ENCODE data around the gene SRBD1. TPM values are rescaled to one million over a fixed set of nuclear protein-coding genes. Genes with fewer than 3 reads are reported as not detected.

SRBD1 gene
- polyA plus RNA-seq, 2 of the 4 experiments (the other 2 are of a cell fraction), result 11.0 to 13.7 TPM

DNA sequence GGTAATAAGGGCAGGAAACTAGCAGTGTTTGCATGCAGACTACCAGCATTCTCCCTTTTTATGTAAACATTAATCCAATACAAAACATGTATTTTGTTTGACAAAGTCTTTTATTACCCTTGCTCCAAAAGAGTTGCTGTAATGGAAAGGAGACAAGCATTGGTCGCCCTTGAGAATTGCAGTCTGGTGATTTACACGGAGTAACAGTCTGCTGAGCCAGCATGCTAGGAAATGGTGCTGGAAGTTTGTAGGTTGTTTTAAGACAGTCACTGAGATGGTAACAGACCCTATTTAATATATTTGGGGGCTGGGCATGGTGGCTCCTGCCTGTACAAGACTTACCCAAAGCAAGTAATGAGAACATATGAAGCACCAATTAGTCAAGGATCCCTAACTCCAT is 37.6 kb upstream of the SRBD1 start (continued):
- TF ChIP-seq, protein P1, sequence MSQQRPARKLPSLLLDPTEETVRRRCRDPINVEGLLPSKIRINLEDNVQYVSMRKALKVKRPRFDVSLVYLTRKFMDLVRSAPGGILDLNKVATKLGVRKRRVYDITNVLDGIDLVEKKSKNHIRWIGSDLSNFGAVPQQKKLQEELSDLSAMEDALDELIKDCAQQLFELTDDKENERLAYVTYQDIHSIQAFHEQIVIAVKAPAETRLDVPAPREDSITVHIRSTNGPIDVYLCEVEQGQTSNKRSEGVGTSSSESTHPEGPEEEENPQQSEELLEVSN (IDR thresholded peaks at IDR 0.05; ENCODE audit: borderline replicate concordance, low read depth), result no peak
- TF ChIP-seq FOSL2 (IDR thresholded peaks at IDR 0.05) (no peak), FOSL2 (CRISPR knock-in tag; IDR thresholded peaks at IDR 0.05) (no peak), PHF8 (IDR thresholded peaks at IDR 0.05; ENCODE audit: borderline replicate concordance, low read depth) (no peak), POLR2A (IDR thresholded peaks at IDR 0.05; ENCODE audit: low read length) (no peak)

DNA sequence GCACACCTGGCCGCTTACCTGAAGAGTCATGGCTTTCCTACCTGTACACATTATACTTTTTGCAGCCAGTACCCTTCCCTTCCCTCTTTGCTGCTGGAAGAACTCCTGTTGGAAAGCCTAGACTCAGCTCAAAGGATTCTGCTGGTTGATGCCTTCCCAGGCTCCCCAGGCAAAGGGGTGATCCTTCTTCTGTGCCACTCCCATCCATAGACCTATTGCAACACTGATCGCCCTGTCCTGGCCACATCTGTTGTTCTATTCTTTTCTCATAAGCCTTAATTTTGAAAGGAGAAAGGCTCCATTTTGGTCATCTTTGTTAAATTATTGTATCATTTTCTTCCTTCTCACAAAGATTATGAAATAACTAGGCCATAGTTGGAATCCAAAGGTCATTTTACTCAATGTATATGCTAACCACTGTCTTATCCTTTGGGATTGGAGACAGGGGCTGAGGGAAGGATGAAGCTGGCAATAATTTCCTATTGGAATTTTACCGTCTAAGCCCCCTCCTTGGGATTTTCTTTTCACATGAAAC is 37.0 kb upstream of the SRBD1 start:
- TF ChIP-seq SMC3 (IDR thresholded peaks at IDR 0.05) (no peak), ATOH8 (CRISPR knock-in tag; IDR thresholded peaks at IDR 0.05; ENCODE audit: low read depth) (no peak), RARB (CRISPR knock-in tag; IDR thresholded peaks at IDR 0.05) (no peak)
- DNase-seq (ENCODE audit: low read depth in 1 of 2, low spot score in 1 of 2) (no peak), FAIRE-seq (no peak), ATAC-seq (no peak)
- no peak overlapping the region for H3K27ac ChIP-seq
- ChIA-PET CTCF (interaction anchor here (1.5 to 4.8 kb wide), 3 partner anchors 81 to 345 kb away, joined by 4 to 76 read pairs (median 14); no protein-coding TSS in a partner anchor), POLR2A (no interaction called here)
- H3K4me3 ChIP-seq, result no peak overlapping the region
- WGBS (ENCODE audit: missing lambda C conversion rate), result 89% methylated on average over 3 of the region's 3 CpGs
- no peak overlapping the region for H3K4me2 ChIP-seq
- H3K9me3 ChIP-seq, result no peaks in the 10 kb centered on the region
- peaks cover 30% of the 10 kb centered on the region for H3K4me1 ChIP-seq

GRCh38 chr2:45647356-45647755 is 36.3 kb upstream of the SRBD1 start:
- POLR2A ChIA-PET, result no interaction called here

GRCh38 chr2:45646289-45646688 is 35.2 kb upstream of the SRBD1 start:
- ATAC-seq, result no peak
- no peak overlapping the region for H3K27ac ChIP-seq
- no peak for DNase-seq (ENCODE audit: low read depth in 1 of 2, low spot score in 1 of 2)
- POLR2A ChIA-PET, result no interaction called here
- H3K4me3 ChIP-seq, result no peak overlapping the region
- H3K4me1 ChIP-seq, result peaks cover 21% of the 10 kb centered on the region
- FAIRE-seq, result no peak
- no peak for TF ChIP-seq CEBPB (IDR thresholded peaks at IDR 0.05)
- no peak for TF ChIP-seq SREBF2 (IDR thresholded peaks at IDR 0.05)
- no peak for TF ChIP-seq RAD21 (conservative IDR thresholded peaks at IDR 0.05 in 1 of 2, IDR thresholded peaks at IDR 0.05 in 1 of 2)
- no peak for TF ChIP-seq CBX2 (IDR thresholded peaks at IDR 0.05; ENCODE audit: borderline replicate concordance, low read depth)
- WGBS (ENCODE audit: missing lambda C conversion rate), result 73% methylated on average over 2 of the region's 2 CpGs
- no peak overlapping the region for H3K4me2 ChIP-seq
- CTCF ChIA-PET, result interaction anchor here (0.6 to 4.8 kb wide), 8 partner anchors 9 to 417 kb away, joined by 3 to 76 read pairs (median 6); no protein-coding TSS in a partner anchor
- no peaks in the 10 kb centered on the region for H3K9me3 ChIP-seq

More at GRCh38 chr2:45647356-45647755, 36.3 kb upstream of the SRBD1 start:
- Histone ChIP-seq H3K27ac (no peak overlapping the region), H3K4me2 (no peak overlapping the region), H3K4me1 (peaks cover 25% of the 10 kb centered on the region), H3K9me3 (no peaks in the 10 kb centered on the region), H3K4me3 (no peak overlapping the region)
- CTCF ChIA-PET, result interaction anchor here (0.6 to 4.8 kb wide), 6 partner anchors 10 to 345 kb away, joined by 3 to 76 read pairs (median 7); no protein-coding TSS in a partner anchor
- TF ChIP-seq SMC3 (IDR thresholded peaks at IDR 0.05), result no peak
- TF ChIP-seq CHD4 (IDR thresholded peaks at IDR 0.05; ENCODE audit: borderline replicate concordance), result no peak
- no peak for TF ChIP-seq PHF8 (IDR thresholded peaks at IDR 0.05; ENCODE audit: borderline replicate concordance, low read depth)
- no peak for TF ChIP-seq RNF2 (IDR thresholded peaks at IDR 0.05; ENCODE audit: borderline replicate concordance, low read depth)
- no peak for TF ChIP-seq MAZ (IDR thresholded peaks at IDR 0.05; ENCODE audit: borderline replicate concordance, low read depth, low read length)
- TF ChIP-seq CEBPB (IDR thresholded peaks at IDR 0.05), result no peak
- TF ChIP-seq TP53 (CRISPR knock-in tag; IDR thresholded peaks at IDR 0.05), result no peak
- TF ChIP-seq EHF (CRISPR knock-in tag; IDR thresholded peaks at IDR 0.05), result no peak
- no peak for TF ChIP-seq FOXS1 (CRISPR knock-in tag; IDR thresholded peaks at IDR 0.05)
- no peak for TF ChIP-seq RFX5 (IDR thresholded peaks at IDR 0.05)
- no peak for TF ChIP-seq BCL3 (IDR thresholded peaks at IDR 0.05)
- no peak for TF ChIP-seq HES2 (IDR thresholded peaks at IDR 0.05)
- TF ChIP-seq ZSCAN20 (CRISPR knock-in tag; IDR thresholded peaks at IDR 0.05), result no peak
- 85% methylated on average over 9 of the region's 9 CpGs for WGBS (ENCODE audit: missing lambda C conversion rate)
- no peak for DNase-seq (ENCODE audit: low read depth in 1 of 2, low spot score in 1 of 2)
- FAIRE-seq, result no peak
- ATAC-seq, result no peak
